HG02642 (cell line): Measurements from ENCODE around the gene BCR.

Experiments used
- ATAC-seq: cut with Tn5 transposase; IDR thresholded peaks from one replicate; pipeline ENCODE4 v1.9.1; 2021; ENCODE audit warnings: mild to moderate bottlenecking; ENCODE audit not compliant: unreplicated experiment, poor library complexity

The BCR gene

GRCh38 chr22:23225337-23225723 lies 45.0 kb downstream of the BCR start:
- no peak for ATAC-seq

GRCh38 chr22:23225724-23226496 lies 45.6 kb downstream of the BCR start:
- no peak for ATAC-seq

GRCh38 chr22:23226497-23226850 lies 46.2 kb downstream of the BCR start:
- ATAC-seq, result no peak

- ATAC-seq, result no peak
Measured at GRCh38 chr22:23227380-23227779, 47.1 kb downstream of the BCR start.

- no peak for ATAC-seq
Measured at GRCh38 chr22:23228503-23228902, 48.2 kb downstream of the BCR start.

- ATAC-seq, result no peak
Measured at GRCh38 chr22:23229646-23230045, 49.3 kb downstream of the BCR start.

GRCh38 chr22:23230348-23231068 lies 50.2 kb downstream of the BCR start:
- no peak for ATAC-seq

- ATAC-seq, result no peak
Measured at GRCh38 chr22:23231471-23232093, 51.3 kb downstream of the BCR start.

- ATAC-seq, result no peak
Measured at GRCh38 chr22:23232094-23232905, 52.0 kb downstream of the BCR start.

GRCh38 chr22:23233084-23233531 lies 52.8 kb downstream of the BCR start:
- ATAC-seq, result no peak

GRCh38 chr22:23233752-23234408 lies 53.6 kb downstream of the BCR start:
- ATAC-seq, result no peak

- ATAC-seq, result no peak
Measured at GRCh38 chr22:23234409-23235161, 54.3 kb downstream of the BCR start.

- ATAC-seq, result no peak
Measured at GRCh38 chr22:23235425-23235824, 55.1 kb downstream of the BCR start.

GRCh38 chr22:23236026-23236425 lies 55.7 kb downstream of the BCR start:
- ATAC-seq, result no peak

- no peak for ATAC-seq
Measured at GRCh38 chr22:23236440-23237184, 56.3 kb downstream of the BCR start.

GRCh38 chr22:23237201-23237798 lies 57.0 kb downstream of the BCR start:
- no peak for ATAC-seq

GRCh38 chr22:23237841-23238240 lies 57.5 kb downstream of the BCR start:
- no peak for ATAC-seq

- no peak for ATAC-seq
Measured at GRCh38 chr22:23238707-23239106, 58.4 kb downstream of the BCR start.
